Breast epithelium (tissue), 4 donors: ENCODE data around the gene RBM17. TPM values are rescaled to one million over a fixed set of nuclear protein-coding genes. Genes with fewer than 3 reads are reported as not detected.

Experiments used
- DNase-seq, 2 donors: peaks; one replicate each; pipeline ENCODE4 v3.0.0-alpha.2; 2019; ENCODE audit warnings: low spot score in 2 of 2
- H3K27ac ChIP-seq, 2 donors: fragments of 200-600 bp; sonication (generic) in 1 of 2; one replicate each; pipeline ENCODE4 v1.5.1; 2016 to 2019; ENCODE audit warnings: mild to moderate bottlenecking in 1 of 2
- H3K27me3 ChIP-seq, 2 donors: fragments of 200-600 bp; sonication (generic) in 1 of 2; one replicate each; pipeline versions ENCODE4 v1.5.1 to v1.6.0; 2017 to 2019; ENCODE audit warnings: control low read depth in 1 of 2, mild to moderate bottlenecking in 1 of 2
- H3K36me3 ChIP-seq: fragments of 200-600 bp; one replicate; pipeline ENCODE4 v1.5.1; 2019
- H3K4me1 ChIP-seq, 2 donors: fragments of 200-600 bp; sonication (generic); one replicate each; pipeline ENCODE4 v1.5.1; 2016 to 2019; ENCODE audit warnings: control low read depth in 1 of 2
- H3K4me3 ChIP-seq, 3 donors: fragments of 200-600 bp; sonication (generic); 1 replicate in 2 of 3; 2 replicates in 1 of 3; pipeline ENCODE4 v1.5.1; 2016 to 2019; ENCODE audit warnings: mild to moderate bottlenecking in 3 of 3, moderate library complexity in 2 of 3
- H3K9me3 ChIP-seq, 2 donors: fragments of 200-600 bp; sonication (generic) in 1 of 2; one replicate each; pipeline ENCODE4 v1.5.1; 2016 to 2019; ENCODE audit warnings: control low read depth in 1 of 2
- POLR2A ChIP-seq: fragments of 450-650 bp; IDR thresholded peaks from one replicate; pipeline ENCODE4 v1.6.1; 2016; ENCODE audit warnings: antibody characterized with exemption, mild to moderate bottlenecking, moderate library complexity
- POLR2AphosphoS5 ChIP-seq, 3 donors: sonication (generic); formaldehyde crosslinking; IDR thresholded peaks; one replicate each; pipeline ENCODE4 v1.6.1; 2017; ENCODE audit warnings: antibody characterized with exemption in 3 of 3
- intact Hi-C: fragments of 100-400 bp; cut with DNase I; formaldehyde crosslinking; loops from one replicate; pipeline ENCODE4 v1.15.1; 2023; ENCODE audit warnings: low total_unique reads
- total RNA-seq, 3 donors: library from RNA; depleted of rRNA; stranded (reverse); fragments of >200 nt; gene quantifications; one replicate each; pipeline ENCODE4 v1.1.0, GENCODE V29; 2016
- TF ChIP-seq, protein P1 (sequence below), 3 donors: fragments of 450-650 bp; IDR thresholded peaks; one replicate each; pipeline ENCODE4 v1.5.1; 2016 to 2017; ENCODE audit warnings: antibody characterized with exemption in 3 of 3, mild to moderate bottlenecking in 3 of 3, moderate library complexity in 3 of 3

RBM17 gene
- total RNA-seq, 3 donors from 2014 or later, result 62.4 to 72.4 (median 68.2) TPM

DNA sequence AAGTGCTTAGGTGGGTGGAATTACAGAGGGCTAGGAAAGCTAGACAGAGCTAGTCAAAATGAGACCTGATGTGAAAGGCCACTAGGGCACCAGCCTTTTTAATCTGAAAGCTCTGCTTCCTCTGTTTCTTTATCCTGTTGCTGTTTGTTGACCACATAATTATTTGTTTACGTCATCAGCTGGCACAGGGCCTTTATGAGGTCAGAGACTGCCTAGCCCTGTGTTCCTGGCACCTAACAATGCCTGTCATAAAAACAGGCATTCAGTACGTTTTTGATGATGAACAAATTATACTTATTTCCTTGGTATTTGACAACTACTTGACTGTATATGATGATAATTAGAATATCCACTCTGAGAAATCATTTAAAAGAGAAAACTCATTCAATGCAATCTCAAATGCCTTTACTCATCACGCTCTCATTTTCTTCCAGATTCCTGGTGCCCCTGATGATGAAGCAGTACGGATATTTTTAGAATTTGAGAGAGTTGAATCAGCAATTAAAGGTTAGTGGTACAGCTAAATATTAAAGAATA is 26.0 kb downstream of the RBM17 start:
- Histone ChIP-seq H3K4me1 (peaks cover 0 to 4% of the 10 kb centered on the region in 2 donors), H3K4me3 (no peak overlapping the region), H3K36me3 (peaks cover 13% of the 10 kb centered on the region), H3K27me3 (no peaks in the 10 kb centered on the region), H3K9me3 (no peaks in the 10 kb centered on the region), H3K27ac (peak overlapping the region; percentile 17 to 71)
- no peak for DNase-seq
- intact Hi-C loops, result loop anchor here (10.0 kb wide), 1 partner anchor 100 kb away; no protein-coding TSS in a partner anchor
- TF ChIP-seq POLR2AphosphoS5 (IDR thresholded peaks at IDR 0.05) (no peak), POLR2A (no peak)
- TF ChIP-seq, protein P1, sequence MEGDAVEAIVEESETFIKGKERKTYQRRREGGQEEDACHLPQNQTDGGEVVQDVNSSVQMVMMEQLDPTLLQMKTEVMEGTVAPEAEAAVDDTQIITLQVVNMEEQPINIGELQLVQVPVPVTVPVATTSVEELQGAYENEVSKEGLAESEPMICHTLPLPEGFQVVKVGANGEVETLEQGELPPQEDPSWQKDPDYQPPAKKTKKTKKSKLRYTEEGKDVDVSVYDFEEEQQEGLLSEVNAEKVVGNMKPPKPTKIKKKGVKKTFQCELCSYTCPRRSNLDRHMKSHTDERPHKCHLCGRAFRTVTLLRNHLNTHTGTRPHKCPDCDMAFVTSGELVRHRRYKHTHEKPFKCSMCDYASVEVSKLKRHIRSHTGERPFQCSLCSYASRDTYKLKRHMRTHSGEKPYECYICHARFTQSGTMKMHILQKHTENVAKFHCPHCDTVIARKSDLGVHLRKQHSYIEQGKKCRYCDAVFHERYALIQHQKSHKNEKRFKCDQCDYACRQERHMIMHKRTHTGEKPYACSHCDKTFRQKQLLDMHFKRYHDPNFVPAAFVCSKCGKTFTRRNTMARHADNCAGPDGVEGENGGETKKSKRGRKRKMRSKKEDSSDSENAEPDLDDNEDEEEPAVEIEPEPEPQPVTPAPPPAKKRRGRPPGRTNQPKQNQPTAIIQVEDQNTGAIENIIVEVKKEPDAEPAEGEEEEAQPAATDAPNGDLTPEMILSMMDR (IDR thresholded peaks at IDR 0.05), result no peak

DNA sequence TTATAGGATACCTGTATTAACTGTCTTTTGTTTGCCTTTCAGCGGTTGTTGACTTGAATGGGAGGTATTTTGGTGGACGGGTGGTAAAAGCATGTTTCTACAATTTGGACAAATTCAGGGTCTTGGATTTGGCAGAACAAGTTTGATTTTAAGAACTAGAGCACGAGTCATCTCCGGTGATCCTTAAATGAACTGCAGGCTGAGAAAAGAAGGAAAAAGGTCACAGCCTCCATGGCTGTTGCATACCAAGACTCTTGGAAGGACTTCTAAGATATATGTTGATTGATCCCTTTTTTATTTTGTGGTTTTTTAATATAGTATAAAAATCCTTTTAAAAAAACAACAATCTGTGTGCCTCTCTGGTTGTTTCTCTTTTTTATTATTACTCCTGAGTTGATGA is 26.6 kb downstream of the RBM17 start:
- intact Hi-C loops, result loop anchor here (10.0 kb wide), 1 partner anchor 99 kb away; no protein-coding TSS in a partner anchor
- peaks cover 13% of the 10 kb centered on the region for H3K36me3 ChIP-seq
- H3K27ac ChIP-seq, result peak overlapping the region in 1 of 2 donors; percentile 71

DNA sequence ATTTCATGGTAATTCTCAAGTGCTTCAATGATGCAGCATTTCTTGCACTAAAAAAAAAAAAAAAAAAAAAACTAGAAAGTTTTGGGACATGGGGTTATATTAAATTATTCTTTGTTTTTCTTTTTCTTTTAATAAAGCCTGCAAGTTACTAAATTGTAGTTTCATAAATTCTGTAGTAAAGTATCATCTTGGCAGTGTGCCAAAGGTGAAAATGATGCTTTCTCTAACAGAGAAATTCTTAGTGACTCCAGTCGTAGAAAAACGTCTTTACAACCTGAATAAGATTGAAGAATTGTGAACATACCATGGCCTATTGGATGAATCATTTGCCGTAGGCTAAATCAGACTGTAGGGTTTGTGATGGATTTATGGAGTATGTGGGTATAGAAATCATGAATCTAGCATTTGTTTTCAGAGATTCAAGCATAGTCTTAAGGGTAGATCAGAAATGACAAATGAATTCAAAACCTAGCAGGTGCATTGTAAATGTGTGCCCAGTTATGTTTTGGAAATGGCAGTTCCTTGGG is 27.1 kb downstream of the RBM17 start:
- TF ChIP-seq, protein P1 (IDR thresholded peaks at IDR 0.05), result no peak
- Histone ChIP-seq H3K27me3 (no peaks in the 10 kb centered on the region), H3K4me1 (peaks cover 0 to 4% of the 10 kb centered on the region in 2 donors), H3K9me3 (no peaks in the 10 kb centered on the region), H3K27ac (no peak overlapping the region), H3K4me3 (no peak overlapping the region), H3K36me3 (peaks cover 9% of the 10 kb centered on the region)
- no peak for DNase-seq
- intact Hi-C loops, result loop anchor here (10.0 kb wide), 1 partner anchor 99 kb away; no protein-coding TSS in a partner anchor

More for the DNA sequence above, 26.6 kb downstream of the RBM17 start:
- TF ChIP-seq, protein P1 (IDR thresholded peaks at IDR 0.05), result no peak
- TF ChIP-seq POLR2A (no peak), POLR2AphosphoS5 (IDR thresholded peaks at IDR 0.05) (no peak)
- H3K9me3 ChIP-seq, result no peaks in the 10 kb centered on the region
- H3K27me3 ChIP-seq, result no peaks in the 10 kb centered on the region
- DNase-seq, result no peak
- H3K4me1 ChIP-seq, result peaks cover 0 to 4% of the 10 kb centered on the region in 2 donors
- H3K4me3 ChIP-seq, result no peak overlapping the region

DNA sequence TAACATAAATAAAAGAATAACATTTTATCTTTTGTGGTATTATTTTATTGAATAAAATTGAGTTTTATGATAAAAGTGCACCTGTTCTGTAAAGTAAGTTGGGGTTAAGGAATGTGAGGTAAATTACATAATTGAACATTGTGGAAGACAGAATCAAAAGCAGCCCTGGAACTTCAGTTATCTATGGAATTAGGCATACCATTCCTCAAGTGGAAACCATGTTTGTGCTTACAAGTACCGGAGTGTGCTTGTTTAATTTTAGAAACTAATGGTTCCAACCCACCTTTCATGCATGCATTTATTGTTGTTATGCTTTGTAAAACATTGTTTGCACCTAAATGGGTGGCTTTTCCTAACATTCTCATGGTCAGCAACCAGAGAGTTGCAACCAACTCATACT is 28.0 kb downstream of the RBM17 start:
- no peaks in the 10 kb centered on the region for H3K27me3 ChIP-seq
- H3K9me3 ChIP-seq, result no peaks in the 10 kb centered on the region
- peaks cover 5% of the 10 kb centered on the region for H3K36me3 ChIP-seq
- no peak overlapping the region for H3K27ac ChIP-seq
- peaks cover 0 to 4% of the 10 kb centered on the region in 2 donors for H3K4me1 ChIP-seq
- DNase-seq, result no peak
- intact Hi-C loops, result loop anchor here (10.0 kb wide), 1 partner anchor 98 kb away; no protein-coding TSS in a partner anchor
- no peak overlapping the region for H3K4me3 ChIP-seq
- TF ChIP-seq, protein P1 (IDR thresholded peaks at IDR 0.05), result no peak
- TF ChIP-seq POLR2A (no peak), POLR2AphosphoS5 (IDR thresholded peaks at IDR 0.05) (no peak)

DNA sequence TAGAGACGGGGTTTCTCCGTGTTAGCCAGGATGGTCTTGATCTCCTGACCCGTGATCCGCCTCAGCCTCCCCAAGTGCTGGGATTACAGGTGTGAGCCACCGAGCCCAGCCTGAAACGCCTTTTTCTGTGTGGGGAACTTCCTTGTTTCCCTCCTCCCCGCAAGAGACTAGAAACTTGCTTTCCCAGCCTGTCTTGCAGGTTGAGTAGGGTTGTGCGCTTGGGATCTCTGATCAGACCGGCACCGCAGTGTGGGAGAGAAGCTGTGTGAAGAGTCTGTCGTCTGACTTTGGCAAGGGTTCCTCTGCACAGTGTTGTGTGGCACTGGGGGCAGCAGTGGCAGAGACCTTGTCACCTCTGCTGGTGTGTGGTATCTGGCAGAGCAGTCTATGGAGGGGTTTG is 28.9 kb downstream of the RBM17 start:
- intact Hi-C loops, result loop anchor here (10.0 kb wide), 1 partner anchor 97 kb away; no protein-coding TSS in a partner anchor
- DNase-seq, result no peak
- H3K27ac ChIP-seq, result no peak overlapping the region
- H3K27me3 ChIP-seq, result no peaks in the 10 kb centered on the region
- H3K4me1 ChIP-seq, result peaks cover 0 to 4% of the 10 kb centered on the region in 2 donors
- TF ChIP-seq POLR2AphosphoS5 (IDR thresholded peaks at IDR 0.05), result no peak
- TF ChIP-seq, protein P1 (IDR thresholded peaks at IDR 0.05), result no peak
- TF ChIP-seq POLR2A, result no peak
- H3K9me3 ChIP-seq, result no peaks in the 10 kb centered on the region
- no peaks in the 10 kb centered on the region for H3K36me3 ChIP-seq
- H3K4me3 ChIP-seq, result no peak overlapping the region
